GM18507 (cell line): Measurements from ENCODE around the gene KCP.

Experiments
- DNase-seq: peaks from one replicate; pipeline ENCODE4 v3.0.0; 2011; ENCODE audit warnings: low read depth; ENCODE audit not compliant: insufficient read length; ENCODE audit errors: extremely low spot score
- FAIRE-seq: peaks from 2 replicates; lab custom pipeline; 2011; peaks lifted over from hg19 to GRCh38; lab: Jason Lieb, UNC

KCP gene

GRCh38 chr7:128863433-128863989 lies 47.0 kb downstream of the KCP start:
- DNase-seq (peak; percentile 55), FAIRE-seq (peak; percentile 33)

DNA sequence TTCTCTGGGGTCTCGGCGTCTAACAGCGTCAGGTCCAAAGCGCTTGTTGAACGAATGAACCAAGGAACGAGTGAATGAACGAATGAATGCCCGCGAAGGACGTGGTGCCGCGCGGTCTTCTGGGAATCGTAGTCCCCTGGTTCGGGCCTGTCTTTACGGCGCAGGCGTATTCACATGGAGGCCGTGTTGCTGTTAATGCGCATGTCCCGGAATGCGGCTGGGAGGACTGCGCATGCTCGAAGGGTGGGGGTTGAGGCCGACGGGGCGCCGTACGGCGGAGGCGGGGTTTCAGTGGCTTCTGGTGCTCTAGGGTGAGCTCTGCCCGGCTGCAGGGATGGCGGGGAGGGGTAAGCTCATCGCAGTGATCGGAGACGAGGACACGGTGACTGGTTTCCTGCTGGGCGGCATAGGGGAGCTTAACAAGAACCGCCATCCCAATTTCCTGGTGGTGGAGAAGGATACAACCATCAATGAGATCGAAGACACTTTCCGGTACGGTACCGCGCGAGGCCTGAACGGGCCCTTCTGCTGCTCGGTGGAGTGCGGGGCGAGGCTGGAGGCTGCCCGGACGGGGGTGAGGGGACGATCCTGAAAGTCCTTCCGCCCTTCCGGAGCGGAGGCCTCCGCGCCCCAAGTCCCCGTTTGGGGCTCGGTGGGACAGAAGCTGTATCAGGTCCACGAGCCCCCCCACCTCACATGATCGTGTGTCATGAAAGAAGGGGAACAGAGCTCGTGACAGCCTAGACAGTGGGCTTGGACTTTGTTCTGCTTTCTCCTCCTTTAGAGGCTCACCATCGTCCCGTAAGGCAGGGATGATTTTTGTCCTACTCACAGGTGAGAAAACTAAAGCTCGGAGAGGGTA lies 47.7 kb downstream of the KCP start, which contains the start of gene ATP6V1F:
TSS of gene ATP6V1F (plus strand) at position 286 of the 862 bp plus-strand sequence. CDS start at position 335, 49 bp downstream.
- peak; percentile 97 for FAIRE-seq
- peak; percentile 99 for DNase-seq

GRCh38 chr7:128861957-128862570 lies 48.4 kb downstream of the KCP start:
- FAIRE-seq = no peak

DNA sequence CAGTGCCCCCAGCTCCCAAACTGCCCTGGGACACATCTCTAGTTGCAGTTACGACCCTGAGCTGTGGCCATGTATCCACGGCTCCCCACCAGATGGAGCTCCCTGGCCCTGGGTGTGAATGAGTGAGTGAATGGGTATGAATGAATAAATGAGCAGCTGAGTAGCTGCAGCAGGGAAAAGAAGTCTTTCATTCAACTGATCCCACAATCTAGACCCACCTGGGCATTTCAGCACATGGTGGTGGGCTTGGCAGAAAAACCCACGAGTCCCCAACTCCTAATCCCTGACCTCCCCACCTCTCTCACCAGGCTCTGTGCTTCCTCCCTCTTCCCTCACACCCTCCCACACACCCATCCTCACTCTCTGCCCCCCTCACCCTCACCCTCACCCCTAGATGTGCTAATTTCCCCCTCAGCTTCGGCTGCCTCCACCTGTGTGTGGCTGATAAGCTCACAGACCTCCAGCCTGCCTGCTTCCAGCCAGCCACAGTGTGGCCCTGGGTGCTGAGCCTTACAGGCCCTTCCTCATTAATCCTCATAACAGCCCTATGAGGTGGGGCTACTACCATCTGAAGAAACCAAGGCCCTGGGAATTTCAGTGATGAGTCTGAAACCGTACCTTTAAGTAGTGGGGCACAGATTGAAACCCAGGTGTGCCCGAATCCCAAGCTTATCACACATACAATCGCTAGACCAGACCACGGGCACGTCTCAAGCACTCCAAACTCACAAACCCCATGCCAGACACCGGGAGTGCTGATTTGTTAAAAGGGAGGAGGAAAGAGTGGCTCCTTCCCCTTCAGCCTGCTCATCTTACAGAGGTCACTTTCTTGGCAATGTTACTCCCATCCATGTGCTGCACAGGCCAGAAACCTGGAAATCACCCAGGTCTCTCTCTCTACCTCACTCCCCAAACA lies 50.1 kb downstream of the KCP start:
- FAIRE-seq = no peak
- no peak for DNase-seq

More at GRCh38 chr7:128861957-128862570, 48.4 kb downstream of the KCP start:
- DNase-seq = no peak

DNA sequence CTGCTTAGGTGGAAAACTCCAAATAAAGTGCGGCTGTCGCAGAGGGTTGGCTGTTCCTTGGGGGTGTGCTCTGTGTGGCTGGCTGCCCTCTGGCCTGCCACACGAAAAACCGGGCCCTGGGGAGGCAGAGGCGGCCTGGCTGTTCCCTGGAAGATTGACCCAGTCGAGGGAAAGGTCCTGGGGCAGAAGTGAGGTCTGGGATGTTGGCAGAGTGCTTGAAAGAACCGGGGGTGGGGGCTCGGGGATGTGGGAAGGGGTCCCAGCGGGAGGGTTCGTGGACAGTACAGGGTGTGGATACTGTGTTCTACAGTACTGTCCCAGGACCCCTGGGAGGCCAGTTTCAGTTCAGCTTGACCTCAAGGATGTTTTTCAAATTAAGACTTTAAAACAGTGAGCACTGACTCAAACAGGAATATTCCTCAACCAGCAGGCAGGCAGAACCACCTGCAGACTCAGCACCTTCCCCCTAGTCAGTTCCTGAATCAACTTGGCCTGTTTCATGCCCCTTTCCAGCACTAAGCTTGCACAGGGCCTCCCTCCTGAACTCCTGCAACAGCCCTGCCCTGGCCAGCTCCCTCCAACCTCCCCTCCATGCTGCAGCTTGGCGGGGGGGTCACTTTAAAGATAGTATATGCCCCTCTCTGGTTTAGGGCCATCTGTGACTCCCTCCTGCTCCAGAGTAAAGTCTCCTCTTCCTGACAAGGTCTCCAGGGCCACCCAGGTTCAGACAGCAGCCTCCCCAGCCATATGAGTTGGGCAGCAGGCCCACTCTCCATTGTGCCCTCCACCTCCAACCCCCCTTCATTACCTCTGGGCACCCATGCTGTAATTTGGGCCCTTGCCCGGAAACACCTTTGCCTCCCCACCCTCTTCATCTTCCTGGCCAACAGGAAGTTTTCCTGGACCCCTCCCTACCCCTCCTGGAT lies 51.0 kb downstream of the KCP start:
- no peak for DNase-seq
- no peak for FAIRE-seq

DNA sequence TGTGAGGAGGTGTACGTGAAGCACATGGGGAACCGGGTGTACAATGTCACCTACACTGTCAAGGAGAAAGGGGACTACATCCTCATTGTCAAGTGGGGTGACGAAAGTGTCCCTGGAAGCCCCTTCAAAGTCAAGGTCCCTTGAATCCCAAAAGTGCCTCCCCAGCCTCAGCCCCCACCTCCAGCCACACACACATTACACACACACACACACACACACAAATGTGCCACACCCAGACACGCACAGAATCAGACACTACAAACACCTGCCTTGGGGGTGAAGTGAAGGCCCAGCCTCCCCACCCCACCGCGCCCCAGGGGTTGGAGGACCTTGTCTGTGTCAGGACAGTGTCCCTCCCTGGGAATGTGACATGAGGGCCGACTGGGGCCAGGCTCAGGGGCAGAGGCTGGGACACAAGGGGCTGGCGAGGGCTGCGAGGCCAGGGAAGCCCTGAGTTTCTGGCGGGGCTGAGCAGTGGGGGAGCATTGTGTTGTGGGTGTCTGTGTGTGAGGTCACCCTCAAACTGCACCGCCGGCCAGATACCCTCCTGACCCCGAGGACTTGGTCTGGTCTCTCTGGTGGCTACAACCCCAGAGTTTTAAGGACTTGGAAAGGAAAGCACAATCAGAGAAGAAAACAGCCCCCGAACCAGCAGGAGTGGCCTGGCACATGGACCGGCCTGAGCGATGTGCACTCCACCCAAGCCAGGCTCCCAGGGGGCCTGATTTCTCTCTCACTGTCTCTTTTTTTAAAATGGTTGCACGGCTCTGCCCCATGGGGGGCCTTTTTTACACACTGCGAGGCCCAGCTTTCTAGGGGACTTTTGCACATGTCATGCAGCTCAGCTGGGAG lies 51.9 kb downstream of the KCP start:
- DNase-seq (no peak), FAIRE-seq (no peak)

- DNase-seq = no peak
- FAIRE-seq = no peak
Measured at GRCh38 chr7:128856001-128856718, 54.3 kb downstream of the KCP start.

GRCh38 chr7:128855559-128855958 lies 55.0 kb downstream of the KCP start:
- FAIRE-seq (no peak), DNase-seq (no peak)

- FAIRE-seq (no peak), DNase-seq (no peak)
Measured at GRCh38 chr7:128854396-128854795, 56.1 kb downstream of the KCP start.

DNA sequence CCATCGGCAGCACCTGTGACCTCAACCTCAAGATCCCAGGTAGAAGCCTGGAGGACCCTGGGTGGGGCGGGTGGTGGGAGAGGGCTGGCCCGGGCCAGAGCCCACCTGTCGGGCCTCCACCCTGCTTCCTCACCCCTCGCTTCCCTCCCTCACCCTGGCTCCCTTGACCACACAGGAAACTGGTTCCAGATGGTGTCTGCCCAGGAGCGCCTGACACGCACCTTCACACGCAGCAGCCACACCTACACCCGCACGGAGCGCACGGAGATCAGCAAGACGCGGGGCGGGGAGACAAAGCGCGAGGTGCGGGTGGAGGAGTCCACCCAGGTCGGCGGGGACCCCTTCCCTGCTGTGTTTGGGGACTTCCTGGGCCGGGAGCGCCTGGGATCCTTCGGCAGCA lies 56.7 kb downstream of the KCP start:
- DNase-seq = no peak
- no peak for FAIRE-seq

DNA sequence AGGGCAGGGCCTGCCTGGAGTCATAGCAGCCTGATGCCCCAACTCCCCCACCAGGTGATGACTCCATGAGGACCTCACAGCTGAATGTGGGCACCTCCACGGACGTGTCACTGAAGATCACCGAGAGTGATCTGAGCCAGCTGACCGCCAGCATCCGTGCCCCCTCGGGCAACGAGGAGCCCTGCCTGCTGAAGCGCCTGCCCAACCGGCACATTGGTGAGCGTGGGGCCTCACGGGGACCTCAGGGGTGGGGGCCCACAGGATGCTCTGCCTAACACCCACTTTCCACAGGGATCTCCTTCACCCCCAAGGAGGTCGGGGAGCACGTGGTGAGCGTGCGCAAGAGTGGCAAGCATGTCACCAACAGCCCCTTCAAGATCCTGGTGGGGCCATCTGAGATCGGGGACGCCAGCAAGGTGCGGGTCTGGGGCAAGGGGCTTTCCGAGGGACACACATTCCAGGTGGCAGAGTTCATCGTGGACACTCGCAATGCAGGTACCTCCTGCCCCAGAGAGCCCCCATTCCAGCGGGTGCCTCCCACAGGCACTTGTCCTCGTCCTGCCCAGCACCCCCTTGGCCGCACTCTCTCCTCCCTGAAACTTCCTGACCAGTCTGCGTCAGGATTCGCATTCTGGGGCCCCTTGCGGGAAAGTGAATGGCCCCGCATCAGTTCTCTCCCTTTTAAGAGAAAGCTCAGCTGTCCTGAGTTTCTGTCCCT lies 57.8 kb downstream of the KCP start:
- FAIRE-seq (no peak), DNase-seq (no peak)

DNA sequence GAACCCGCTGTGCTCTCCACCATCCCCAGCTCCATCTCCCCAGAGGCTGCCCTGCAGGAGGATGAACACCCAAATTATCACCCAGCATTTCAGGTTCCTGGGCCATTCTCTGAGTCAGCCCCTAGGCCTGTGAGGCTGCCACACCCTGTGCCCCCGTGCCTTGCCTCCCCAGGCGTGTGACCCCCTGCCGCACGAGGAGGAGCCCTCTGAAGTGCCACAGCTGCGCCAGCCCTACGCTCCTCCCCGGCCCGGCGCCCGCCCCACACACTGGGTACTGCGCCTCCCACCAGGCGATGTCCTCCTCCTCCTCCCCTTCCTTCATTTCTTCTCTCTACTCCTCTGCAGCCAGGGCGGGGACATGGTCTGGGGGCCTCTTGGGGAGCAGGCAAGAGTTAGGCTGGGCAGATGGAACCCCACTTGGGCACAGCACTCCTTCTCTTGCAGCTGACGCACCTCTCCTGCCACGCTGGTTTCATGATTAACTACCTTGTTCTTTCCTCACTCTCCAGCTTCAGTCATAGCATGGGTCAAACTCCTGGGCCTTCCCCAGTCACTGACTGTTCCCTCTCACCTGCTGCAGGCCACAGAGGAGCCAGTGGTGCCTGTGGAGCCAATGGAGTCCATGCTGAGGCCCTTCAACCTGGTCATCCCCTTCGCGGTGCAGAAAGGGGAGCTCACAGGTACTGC lies 60.6 kb downstream of the KCP start:
- DNase-seq (no peak), FAIRE-seq (no peak)

DNA sequence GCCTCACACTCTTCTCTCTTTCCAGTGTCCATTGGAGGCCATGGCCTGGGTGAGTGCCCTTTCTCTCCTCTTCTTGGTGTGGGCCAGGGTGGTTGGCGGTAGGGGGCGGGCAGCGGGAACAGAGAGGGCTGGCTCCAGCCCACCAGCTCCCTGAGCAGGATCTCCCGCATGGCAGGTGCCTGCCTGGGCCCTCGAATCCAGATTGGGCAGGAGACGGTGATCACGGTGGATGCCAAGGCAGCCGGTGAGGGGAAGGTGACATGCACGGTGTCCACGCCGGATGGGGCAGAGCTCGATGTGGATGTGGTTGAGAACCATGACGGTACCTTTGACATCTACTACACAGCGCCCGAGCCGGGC lies 61.4 kb downstream of the KCP start:
- DNase-seq (no peak), FAIRE-seq (no peak)

DNA sequence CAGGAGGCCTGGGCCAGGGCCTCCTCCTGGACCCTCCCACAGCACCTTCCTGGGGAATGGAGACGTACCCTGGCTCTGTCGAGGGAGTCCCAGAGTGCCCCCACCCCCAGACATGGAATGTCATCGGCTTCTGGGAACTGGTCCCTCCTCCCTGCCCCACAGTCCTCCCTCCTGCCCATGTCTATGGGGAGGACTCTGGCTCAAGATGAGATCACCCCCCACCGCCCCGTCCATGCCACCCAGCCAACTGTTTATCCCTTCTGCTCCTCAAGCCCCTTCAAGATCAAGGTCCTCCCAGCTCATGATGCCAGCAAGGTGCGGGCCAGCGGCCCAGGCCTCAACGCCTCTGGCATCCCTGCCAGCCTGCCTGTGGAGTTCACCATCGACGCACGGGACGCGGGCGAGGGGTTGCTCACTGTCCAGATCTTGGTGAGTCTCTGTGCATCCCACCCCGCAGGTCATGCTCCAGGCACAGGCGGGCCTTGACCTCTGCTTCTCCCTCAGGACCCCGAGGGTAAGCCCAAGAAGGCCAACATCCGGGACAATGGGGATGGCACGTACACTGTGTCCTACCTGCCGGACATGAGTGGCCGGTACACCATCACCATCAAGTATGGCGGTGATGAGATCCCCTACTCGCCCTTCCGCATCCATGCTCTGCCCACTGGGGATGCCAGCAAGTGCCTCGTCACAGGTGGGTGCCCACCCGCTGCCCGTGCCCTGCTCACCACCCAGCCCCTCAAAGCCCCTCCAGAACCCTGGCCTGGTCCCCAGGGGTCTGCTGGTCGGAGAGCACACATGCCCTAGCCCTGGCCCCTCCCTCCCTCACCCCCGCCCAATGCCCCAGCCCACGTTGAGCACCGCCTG lies 62.0 kb downstream of the KCP start:
- FAIRE-seq (no peak), DNase-seq (no peak)

GRCh38 chr7:128847721-128848211 lies 62.7 kb downstream of the KCP start:
- DNase-seq = no peak
- no peak for FAIRE-seq
